Uterus (tissue), 4 donors: ENCODE measurements around the gene RAPGEF3. TPM values are rescaled to one million over a fixed set of nuclear protein-coding genes. Genes with fewer than 3 reads are reported as not detected.

Source experiments
- DNase-seq, 2 donors: peaks; one replicate each; pipeline ENCODE4 v3.0.0-alpha.2; 2019 to 2020
- H3K27ac ChIP-seq, 2 donors: fragments of 200-600 bp; sonication (generic); 1 replicate in 1 of 2; 2 replicates in 1 of 2; pipeline ENCODE4 v1.5.1; 2016 to 2018
- H3K27me3 ChIP-seq, 2 donors: fragments of 200-600 bp; sonication (generic); one replicate each; pipeline ENCODE4 v1.5.1; 2018 to 2019; ENCODE audit warnings: control low read depth in 1 of 2
- H3K36me3 ChIP-seq, 2 donors: fragments of 200-600 bp; sonication (generic); one replicate each; pipeline ENCODE4 v1.5.1; 2019; ENCODE audit warnings: control low read depth in 1 of 2
- H3K4me1 ChIP-seq, 2 donors: fragments of 200-600 bp; sonication (generic); one replicate each; pipeline ENCODE4 v1.5.1; 2018 to 2019; ENCODE audit warnings: control low read depth in 1 of 2
- H3K4me3 ChIP-seq, 2 donors: fragments of 200-600 bp; sonication (generic); 1 replicate in 1 of 2; 2 replicates in 1 of 2; pipeline ENCODE4 v1.5.1; 2018 to 2019; ENCODE audit warnings: mild to moderate bottlenecking in 1 of 2
- H3K9me3 ChIP-seq, 2 donors: fragments of 200-600 bp; sonication (generic); one replicate each; pipeline ENCODE4 v1.5.1; 2019; ENCODE audit warnings: control low read depth in 1 of 2
- POLR2A ChIP-seq, 2 donors: fragments of 450-650 bp; IDR thresholded peaks; one replicate each; pipeline ENCODE4 v1.6.1; 2016; ENCODE audit warnings: antibody characterized with exemption in 2 of 2, mild to moderate bottlenecking in 1 of 2, moderate library complexity in 1 of 2
- intact Hi-C: fragments of 100-400 bp; cut with DNase I; formaldehyde crosslinking; loops from one replicate; pipeline ENCODE4 v1.15.1; 2023; ENCODE audit warnings: low total_unique reads
- total RNA-seq, 4 donors: library from RNA; depleted of rRNA in 3 of 4; stranded (reverse); fragments of >200 nt in 3 of 4; gene quantifications; one replicate each; pipeline versions ENCODE4 v1.1.0 to v1.2.4, GENCODE V29; 2014 to 2023
- TF ChIP-seq, protein P1 (sequence below), 4 experiments: fragments of 200-600 bp in 2 of 4; fragments of 450-650 bp in 2 of 4; sonication (generic) in 2 of 4; IDR thresholded peaks; one replicate each; pipeline ENCODE4 v1.5.1; 2016 to 2019; ENCODE audit warnings: antibody characterized with exemption in 4 of 4, mild to moderate bottlenecking in 2 of 4, moderate library complexity in 1 of 4
- donor health status: DM: yes; HTN: yes; CAD: no.

The RAPGEF3 gene, protein sequence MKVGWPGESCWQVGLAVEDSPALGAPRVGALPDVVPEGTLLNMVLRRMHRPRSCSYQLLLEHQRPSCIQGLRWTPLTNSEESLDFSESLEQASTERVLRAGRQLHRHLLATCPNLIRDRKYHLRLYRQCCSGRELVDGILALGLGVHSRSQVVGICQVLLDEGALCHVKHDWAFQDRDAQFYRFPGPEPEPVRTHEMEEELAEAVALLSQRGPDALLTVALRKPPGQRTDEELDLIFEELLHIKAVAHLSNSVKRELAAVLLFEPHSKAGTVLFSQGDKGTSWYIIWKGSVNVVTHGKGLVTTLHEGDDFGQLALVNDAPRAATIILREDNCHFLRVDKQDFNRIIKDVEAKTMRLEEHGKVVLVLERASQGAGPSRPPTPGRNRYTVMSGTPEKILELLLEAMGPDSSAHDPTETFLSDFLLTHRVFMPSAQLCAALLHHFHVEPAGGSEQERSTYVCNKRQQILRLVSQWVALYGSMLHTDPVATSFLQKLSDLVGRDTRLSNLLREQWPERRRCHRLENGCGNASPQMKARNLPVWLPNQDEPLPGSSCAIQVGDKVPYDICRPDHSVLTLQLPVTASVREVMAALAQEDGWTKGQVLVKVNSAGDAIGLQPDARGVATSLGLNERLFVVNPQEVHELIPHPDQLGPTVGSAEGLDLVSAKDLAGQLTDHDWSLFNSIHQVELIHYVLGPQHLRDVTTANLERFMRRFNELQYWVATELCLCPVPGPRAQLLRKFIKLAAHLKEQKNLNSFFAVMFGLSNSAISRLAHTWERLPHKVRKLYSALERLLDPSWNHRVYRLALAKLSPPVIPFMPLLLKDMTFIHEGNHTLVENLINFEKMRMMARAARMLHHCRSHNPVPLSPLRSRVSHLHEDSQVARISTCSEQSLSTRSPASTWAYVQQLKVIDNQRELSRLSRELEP
- total RNA-seq: 100 to 1,000 TPM in 1 of 4 donors, 10 to 100 TPM in 3; 13.5 to 105 (median 48.7) TPM

DNA sequence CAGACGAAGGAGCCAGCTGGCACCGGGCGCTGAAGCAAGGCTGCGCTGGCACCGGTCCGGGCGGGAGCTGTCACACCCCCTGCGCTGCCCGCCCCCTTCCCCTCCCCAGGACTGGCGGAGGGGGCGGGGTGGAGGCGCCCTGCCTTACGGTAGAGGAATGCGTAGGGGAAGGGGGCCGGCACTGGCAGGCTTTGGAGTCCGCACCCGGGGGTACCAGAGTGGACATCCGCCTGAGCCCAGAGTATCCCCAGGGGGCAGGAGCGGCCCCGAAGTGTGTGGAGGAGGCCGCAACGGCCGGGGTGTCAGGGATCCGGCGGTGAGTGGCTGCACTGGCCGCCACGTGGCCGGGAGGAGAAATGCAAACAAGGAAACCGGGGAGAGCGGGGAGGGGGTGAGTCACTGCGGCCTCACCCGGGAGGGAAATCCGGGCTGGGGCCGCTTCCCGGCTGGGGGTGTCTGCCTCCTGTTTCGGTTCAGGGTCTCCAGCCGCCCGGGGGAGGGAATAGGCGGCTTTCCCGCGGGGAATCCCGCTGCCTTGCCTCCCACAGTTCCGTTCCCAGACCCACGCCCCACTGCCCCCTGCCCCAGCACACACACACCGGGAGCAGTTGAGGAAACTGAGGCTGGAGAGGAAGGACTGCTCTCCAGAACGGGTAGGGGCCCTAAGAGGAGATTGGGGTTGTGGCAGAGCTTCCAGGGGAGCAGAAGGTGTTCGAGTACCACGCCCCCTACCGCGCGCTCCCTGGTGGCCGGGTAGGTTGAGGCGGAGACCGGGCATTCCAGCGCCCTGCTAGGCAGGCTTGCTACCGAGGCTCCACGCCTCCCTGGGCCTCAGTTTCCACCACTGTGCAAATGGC, at the start of gene RAPGEF3:
Gene RAPGEF3 (minus strand): TSS at position 47 of the 857 bp plus-strand sequence. CDS start 324 bp downstream, outside the sequence.
- TF ChIP-seq, protein P1, sequence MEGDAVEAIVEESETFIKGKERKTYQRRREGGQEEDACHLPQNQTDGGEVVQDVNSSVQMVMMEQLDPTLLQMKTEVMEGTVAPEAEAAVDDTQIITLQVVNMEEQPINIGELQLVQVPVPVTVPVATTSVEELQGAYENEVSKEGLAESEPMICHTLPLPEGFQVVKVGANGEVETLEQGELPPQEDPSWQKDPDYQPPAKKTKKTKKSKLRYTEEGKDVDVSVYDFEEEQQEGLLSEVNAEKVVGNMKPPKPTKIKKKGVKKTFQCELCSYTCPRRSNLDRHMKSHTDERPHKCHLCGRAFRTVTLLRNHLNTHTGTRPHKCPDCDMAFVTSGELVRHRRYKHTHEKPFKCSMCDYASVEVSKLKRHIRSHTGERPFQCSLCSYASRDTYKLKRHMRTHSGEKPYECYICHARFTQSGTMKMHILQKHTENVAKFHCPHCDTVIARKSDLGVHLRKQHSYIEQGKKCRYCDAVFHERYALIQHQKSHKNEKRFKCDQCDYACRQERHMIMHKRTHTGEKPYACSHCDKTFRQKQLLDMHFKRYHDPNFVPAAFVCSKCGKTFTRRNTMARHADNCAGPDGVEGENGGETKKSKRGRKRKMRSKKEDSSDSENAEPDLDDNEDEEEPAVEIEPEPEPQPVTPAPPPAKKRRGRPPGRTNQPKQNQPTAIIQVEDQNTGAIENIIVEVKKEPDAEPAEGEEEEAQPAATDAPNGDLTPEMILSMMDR (IDR thresholded peaks at IDR 0.05): peak; percentile 37 to 71 (median 52)
- TF ChIP-seq POLR2A (IDR thresholded peaks at IDR 0.05): peak in 1 of 2 donors; percentile 28
- Histone ChIP-seq H3K4me1 (no peaks in the 10 kb centered on the region), H3K27ac (peak within 1 kb of the TSS; percentile 77 to 86), H3K36me3 (no peaks in the 10 kb centered on the region), H3K27me3 (no peaks in the 10 kb centered on the region), H3K4me3 (peak within 1 kb of the TSS; percentile 51 to 60), H3K9me3 (no peaks in the 10 kb centered on the region)
- intact Hi-C loops: no loop called here
- DNase-seq: peak; percentile 83 to 84

DNA sequence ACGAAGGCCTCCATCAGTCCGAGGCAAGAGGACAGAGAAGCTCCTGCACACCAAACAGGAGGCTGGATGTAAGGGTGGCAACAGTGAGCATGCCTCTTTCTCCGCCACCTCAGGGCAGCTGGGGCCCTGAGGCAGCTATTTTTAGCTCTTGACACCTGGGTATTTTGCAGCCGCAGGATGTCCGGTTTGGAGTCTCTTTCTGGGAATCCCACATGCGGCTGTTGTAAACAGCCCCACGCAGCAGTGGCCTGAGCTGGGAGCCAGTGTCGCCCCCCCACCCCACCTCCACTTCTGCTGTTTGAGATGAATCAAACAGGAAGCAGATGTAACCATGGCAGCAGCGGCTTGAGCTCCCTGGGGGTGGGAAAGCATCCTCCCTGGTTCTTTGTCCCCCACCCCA, 49.4 kb upstream of the RAPGEF3 start:
- no peaks in the 10 kb centered on the region for H3K27me3 ChIP-seq
- H3K4me1 ChIP-seq: peaks cover 23 to 63% of the 10 kb centered on the region in 2 donors
- DNase-seq: peak in 1 of 2 donors; percentile 63
- H3K27ac ChIP-seq: peak overlapping the region; percentile 98 to 99
- intact Hi-C loops: no loop called here
- no peaks in the 10 kb centered on the region for H3K9me3 ChIP-seq
- no peaks in the 10 kb centered on the region for H3K36me3 ChIP-seq
- TF ChIP-seq, protein P1 (IDR thresholded peaks at IDR 0.05): no peak
- no peak for TF ChIP-seq POLR2A (IDR thresholded peaks at IDR 0.05)
- no peak overlapping the region for H3K4me3 ChIP-seq

DNA sequence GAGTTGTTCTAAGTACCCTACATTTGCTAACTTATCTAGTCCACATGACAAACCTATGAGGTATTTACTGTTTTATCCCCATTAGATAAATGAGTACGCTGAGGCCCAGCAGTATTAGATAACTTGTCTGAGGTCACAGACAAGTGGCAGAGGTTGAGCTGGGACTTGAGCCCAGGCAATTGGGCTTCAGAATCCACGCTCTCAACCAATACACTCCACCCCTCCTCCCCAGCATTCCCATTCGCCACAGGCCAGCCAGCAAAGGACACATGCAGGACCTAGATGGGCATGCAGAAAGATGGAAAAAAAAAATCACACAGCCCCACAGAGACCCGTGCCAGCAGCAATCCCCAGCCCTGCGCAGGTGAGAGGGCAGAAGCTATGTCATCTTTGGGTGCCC, 48.7 kb upstream of the RAPGEF3 start:
- Histone ChIP-seq H3K27me3 (no peaks in the 10 kb centered on the region), H3K27ac (peak overlapping the region; percentile 98 to 99), H3K4me3 (no peak overlapping the region), H3K4me1 (peaks cover 25 to 71% of the 10 kb centered on the region in 2 donors), H3K36me3 (no peaks in the 10 kb centered on the region), H3K9me3 (no peaks in the 10 kb centered on the region)
- intact Hi-C loops: no loop called here
- TF ChIP-seq POLR2A (IDR thresholded peaks at IDR 0.05): no peak
- TF ChIP-seq, protein P1 (IDR thresholded peaks at IDR 0.05): no peak
- no peak for DNase-seq

DNA sequence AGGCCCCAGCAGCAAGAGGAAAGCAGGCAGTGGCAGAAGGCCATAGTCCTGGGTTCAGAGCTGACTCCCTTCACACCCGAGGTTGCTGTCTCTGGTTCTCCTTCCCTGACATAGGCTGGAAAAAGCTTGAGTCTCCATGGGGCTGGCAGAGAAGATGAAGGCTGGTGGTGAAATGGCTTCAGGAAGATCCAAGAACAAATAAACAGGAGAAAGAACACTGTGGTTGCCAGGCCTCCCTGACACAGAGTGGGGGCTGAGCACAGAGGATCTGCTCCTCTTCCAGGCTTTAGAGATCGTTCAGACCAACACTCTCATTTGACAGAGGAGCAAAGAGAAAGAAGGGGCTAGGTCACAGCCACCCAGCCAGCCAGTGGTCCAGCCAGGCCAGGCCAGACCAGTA, 46.7 kb upstream of the RAPGEF3 start:
- peak overlapping the region; percentile 51 to 52 for H3K27ac ChIP-seq

More for the DNA sequence above, 46.7 kb upstream of the RAPGEF3 start:
- TF ChIP-seq, protein P1 (IDR thresholded peaks at IDR 0.05): no peak
- TF ChIP-seq POLR2A (IDR thresholded peaks at IDR 0.05): no peak
- Histone ChIP-seq H3K9me3 (no peaks in the 10 kb centered on the region), H3K36me3 (no peaks in the 10 kb centered on the region), H3K4me1 (peaks cover 24 to 79% of the 10 kb centered on the region in 2 donors), H3K27me3 (no peaks in the 10 kb centered on the region), H3K4me3 (no peak overlapping the region)
- DNase-seq: no peak
- intact Hi-C loops: no loop called here
